Measurements from ENCODE around the gene CASKIN2.

DNA sequence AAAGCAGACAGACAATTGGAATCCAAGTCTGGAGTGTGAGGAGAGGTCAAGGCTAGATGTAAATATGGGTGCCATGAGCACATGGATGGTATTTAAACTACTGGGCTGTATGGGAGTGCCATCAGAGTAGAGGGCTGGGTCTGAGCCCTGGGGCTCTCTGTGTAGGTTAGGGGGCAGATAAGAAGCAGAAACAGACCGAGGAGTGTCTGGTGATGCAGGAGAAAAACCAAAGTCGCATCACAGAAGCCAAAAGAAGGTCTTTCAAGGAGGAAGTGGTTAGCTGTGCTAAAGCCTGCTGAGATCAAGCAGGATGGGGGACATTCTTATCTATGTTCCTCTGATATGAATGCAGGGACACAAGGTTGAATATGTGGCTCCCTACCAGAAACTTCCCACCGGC is 2.9 kb upstream of the CASKIN2 start:
- TF ChIP-seq, protein P1, sequence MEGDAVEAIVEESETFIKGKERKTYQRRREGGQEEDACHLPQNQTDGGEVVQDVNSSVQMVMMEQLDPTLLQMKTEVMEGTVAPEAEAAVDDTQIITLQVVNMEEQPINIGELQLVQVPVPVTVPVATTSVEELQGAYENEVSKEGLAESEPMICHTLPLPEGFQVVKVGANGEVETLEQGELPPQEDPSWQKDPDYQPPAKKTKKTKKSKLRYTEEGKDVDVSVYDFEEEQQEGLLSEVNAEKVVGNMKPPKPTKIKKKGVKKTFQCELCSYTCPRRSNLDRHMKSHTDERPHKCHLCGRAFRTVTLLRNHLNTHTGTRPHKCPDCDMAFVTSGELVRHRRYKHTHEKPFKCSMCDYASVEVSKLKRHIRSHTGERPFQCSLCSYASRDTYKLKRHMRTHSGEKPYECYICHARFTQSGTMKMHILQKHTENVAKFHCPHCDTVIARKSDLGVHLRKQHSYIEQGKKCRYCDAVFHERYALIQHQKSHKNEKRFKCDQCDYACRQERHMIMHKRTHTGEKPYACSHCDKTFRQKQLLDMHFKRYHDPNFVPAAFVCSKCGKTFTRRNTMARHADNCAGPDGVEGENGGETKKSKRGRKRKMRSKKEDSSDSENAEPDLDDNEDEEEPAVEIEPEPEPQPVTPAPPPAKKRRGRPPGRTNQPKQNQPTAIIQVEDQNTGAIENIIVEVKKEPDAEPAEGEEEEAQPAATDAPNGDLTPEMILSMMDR (IDR thresholded peaks at IDR 0.05; ENCODE audit: low read depth, low read length): no peak
- no peak for TF ChIP-seq EZH2phosphoT487 (IDR thresholded peaks at IDR 0.05; ENCODE audit: low read depth)

Data from OCI-LY3 (cell line).